ENCODE measurements around the gene SLC26A9.

Gene SLC26A9

DNA sequence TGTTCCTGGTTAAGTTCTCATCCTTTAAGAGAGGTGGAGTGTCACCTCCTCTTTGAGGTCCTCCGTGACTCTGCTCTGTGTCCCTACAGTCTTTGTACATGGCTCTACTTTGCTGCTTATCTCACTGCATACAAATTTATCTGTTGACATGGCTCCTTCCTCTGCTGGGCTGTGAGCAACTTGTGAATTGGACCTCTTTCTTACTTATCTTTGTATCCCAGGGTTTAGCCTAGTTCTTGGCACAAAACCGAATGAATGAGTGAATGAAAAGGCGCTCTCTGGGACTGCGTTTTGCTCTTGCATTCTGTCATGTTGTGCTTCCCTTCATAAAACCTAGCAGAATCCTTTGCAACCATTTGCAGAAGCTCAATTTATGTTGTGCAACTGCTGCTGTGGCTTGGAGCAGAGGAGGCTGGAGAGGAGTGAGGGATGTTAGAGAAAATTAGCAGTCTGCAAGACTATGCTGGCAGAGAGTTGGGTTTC lies 12.4 kb downstream of the SLC26A9 start (continued):
- TF ChIP-seq, protein P1, sequence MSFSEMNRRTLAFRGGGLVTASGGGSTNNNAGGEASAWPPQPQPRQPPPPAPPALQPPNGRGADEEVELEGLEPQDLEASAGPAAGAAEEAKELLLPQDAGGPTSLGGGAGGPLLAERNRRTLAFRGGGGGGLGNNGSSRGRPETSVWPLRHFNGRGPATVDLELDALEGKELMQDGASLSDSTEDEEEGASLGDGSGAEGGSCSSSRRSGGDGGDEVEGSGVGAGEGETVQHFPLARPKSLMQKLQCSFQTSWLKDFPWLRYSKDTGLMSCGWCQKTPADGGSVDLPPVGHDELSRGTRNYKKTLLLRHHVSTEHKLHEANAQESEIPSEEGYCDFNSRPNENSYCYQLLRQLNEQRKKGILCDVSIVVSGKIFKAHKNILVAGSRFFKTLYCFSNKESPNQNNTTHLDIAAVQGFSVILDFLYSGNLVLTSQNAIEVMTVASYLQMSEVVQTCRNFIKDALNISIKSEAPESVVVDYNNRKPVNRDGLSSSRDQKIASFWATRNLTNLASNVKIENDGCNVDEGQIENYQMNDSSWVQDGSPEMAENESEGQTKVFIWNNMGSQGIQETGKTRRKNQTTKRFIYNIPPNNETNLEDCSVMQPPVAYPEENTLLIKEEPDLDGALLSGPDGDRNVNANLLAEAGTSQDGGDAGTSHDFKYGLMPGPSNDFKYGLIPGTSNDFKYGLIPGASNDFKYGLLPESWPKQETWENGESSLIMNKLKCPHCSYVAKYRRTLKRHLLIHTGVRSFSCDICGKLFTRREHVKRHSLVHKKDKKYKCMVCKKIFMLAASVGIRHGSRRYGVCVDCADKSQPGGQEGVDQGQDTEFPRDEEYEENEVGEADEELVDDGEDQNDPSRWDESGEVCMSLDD (tag by site-specific recombination; IDR thresholded peaks at IDR 0.05) = no peak
- TF ChIP-seq KLF1 (tag by site-specific recombination; IDR thresholded peaks at IDR 0.05) (no peak), ZNF571 (tag by site-specific recombination; IDR thresholded peaks at IDR 0.05) (no peak), MZF1 (tag by site-specific recombination; IDR thresholded peaks at IDR 0.05; ENCODE audit: borderline replicate concordance) (no peak), ZSCAN30 (tag by site-specific recombination; IDR thresholded peaks at IDR 0.05) (no peak), ZNF626 (tag by site-specific recombination; IDR thresholded peaks at IDR 0.05) (no peak)
- TF ChIP-seq, protein P2, sequence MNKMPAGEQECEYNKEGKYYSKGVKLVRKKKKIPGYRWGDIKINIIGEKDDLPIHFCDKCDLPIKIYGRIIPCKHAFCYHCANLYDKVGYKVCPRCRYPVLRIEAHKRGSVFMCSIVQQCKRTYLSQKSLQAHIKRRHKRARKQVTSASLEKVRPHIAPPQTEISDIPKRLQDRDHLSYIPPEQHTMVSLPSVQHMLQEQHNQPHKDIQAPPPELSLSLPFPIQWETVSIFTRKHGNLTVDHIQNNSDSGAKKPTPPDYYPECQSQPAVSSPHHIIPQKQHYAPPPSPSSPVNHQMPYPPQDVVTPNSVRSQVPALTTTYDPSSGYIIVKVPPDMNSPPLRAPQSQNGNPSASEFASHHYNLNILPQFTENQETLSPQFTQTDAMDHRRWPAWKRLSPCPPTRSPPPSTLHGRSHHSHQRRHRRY (tag by site-specific recombination; IDR thresholded peaks at IDR 0.05) = no peak
- TF ChIP-seq, protein P3, sequence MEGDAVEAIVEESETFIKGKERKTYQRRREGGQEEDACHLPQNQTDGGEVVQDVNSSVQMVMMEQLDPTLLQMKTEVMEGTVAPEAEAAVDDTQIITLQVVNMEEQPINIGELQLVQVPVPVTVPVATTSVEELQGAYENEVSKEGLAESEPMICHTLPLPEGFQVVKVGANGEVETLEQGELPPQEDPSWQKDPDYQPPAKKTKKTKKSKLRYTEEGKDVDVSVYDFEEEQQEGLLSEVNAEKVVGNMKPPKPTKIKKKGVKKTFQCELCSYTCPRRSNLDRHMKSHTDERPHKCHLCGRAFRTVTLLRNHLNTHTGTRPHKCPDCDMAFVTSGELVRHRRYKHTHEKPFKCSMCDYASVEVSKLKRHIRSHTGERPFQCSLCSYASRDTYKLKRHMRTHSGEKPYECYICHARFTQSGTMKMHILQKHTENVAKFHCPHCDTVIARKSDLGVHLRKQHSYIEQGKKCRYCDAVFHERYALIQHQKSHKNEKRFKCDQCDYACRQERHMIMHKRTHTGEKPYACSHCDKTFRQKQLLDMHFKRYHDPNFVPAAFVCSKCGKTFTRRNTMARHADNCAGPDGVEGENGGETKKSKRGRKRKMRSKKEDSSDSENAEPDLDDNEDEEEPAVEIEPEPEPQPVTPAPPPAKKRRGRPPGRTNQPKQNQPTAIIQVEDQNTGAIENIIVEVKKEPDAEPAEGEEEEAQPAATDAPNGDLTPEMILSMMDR (tag by site-specific recombination; IDR thresholded peaks at IDR 0.05) = no peak
- TF ChIP-seq, protein P4, sequence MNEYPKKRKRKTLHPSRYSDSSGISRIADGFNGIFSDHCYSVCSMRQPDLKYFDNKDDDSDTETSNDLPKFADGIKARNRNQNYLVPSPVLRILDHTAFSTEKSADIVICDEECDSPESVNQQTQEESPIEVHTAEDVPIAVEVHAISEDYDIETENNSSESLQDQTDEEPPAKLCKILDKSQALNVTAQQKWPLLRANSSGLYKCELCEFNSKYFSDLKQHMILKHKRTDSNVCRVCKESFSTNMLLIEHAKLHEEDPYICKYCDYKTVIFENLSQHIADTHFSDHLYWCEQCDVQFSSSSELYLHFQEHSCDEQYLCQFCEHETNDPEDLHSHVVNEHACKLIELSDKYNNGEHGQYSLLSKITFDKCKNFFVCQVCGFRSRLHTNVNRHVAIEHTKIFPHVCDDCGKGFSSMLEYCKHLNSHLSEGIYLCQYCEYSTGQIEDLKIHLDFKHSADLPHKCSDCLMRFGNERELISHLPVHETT (tag by site-specific recombination; IDR thresholded peaks at IDR 0.05) = no peak
- TF ChIP-seq, protein P5, sequence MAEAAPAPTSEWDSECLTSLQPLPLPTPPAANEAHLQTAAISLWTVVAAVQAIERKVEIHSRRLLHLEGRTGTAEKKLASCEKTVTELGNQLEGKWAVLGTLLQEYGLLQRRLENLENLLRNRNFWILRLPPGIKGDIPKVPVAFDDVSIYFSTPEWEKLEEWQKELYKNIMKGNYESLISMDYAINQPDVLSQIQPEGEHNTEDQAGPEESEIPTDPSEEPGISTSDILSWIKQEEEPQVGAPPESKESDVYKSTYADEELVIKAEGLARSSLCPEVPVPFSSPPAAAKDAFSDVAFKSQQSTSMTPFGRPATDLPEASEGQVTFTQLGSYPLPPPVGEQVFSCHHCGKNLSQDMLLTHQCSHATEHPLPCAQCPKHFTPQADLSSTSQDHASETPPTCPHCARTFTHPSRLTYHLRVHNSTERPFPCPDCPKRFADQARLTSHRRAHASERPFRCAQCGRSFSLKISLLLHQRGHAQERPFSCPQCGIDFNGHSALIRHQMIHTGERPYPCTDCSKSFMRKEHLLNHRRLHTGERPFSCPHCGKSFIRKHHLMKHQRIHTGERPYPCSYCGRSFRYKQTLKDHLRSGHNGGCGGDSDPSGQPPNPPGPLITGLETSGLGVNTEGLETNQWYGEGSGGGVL (tag by site-specific recombination; IDR thresholded peaks at IDR 0.05) = no peak

DNA sequence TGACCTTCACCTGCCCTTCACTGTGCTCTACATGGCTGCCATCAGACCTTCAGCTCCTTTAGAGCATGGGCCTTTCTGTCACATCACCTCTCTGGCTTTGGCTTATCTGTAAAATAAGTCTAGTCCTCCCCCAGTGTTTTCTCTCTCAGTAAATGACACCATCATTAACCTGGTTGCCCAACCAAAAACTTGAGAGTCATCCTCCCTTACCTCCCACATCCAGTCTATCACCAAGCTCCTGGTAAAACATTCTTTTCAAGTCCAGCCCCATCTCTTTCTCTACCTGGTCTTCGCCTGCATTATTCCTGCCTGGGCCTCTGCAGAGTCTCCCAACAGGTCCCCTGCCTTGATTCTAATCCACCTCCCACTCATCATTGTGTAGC lies 13.1 kb downstream of the SLC26A9 start:
- CTCF ChIA-PET = interaction anchor here (0.8 to 2.1 kb wide), 2 partner anchors 12 to 47 kb away, joined by 3 to 12 read pairs; no protein-coding TSS in a partner anchor

DNA sequence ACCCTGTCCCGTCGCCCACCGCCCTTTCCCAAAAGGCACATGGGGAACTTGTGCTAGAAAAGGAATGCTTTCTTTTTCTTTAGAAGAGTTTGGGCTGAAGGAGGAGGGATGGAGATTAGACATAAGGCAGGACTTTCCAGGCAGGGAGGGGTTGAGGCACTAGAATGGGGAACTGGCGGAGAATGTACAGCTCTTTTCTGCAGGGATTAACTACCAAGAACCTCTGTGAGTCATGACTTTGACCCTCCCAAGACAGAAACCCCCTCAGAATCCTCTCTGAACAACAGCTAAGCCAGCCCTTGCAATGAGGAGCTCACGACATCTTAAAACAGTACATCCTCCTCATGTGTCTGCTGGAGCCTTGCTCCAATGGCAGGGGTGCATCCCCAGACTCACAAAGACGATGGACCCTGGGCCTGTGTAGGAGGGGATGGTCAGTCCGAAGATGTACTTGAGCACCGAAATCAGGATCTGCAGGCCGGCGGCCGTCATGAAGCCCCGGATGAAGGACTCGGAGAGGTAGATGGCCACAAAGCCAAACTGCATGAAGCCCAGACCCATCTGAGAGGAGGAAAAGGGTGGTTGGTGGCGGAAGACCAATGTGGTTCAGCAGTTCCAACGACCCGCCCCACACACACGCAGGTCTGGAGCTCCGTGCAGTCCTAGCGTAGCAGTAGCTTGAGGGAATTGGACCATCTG lies 13.6 kb downstream of the SLC26A9 start:
- Histone ChIP-seq H3K4me1 (ENCODE audit: control insufficient read depth, insufficient read depth, low read length) (no peaks in the 10 kb centered on the region), H3K36me3 (ENCODE audit: control insufficient read depth in 2 of 2, insufficient read depth in 1 of 2, low read length in 2 of 2) (no peaks in the 10 kb centered on the region), H3K4me3 (ENCODE audit: low read depth, low read length) (no peak overlapping the region), H3K9me3 (ENCODE audit: control insufficient read depth, insufficient read depth, low read depth, low read length) (no peaks in the 10 kb centered on the region), H3K27ac (ENCODE audit: extremely low read depth, low read depth, low read length) (no peak overlapping the region)
- CTCF ChIA-PET = interaction anchor here (0.6 to 2.1 kb wide), 6 partner anchors 10 to 233 kb away, joined by 3 to 12 read pairs (median 4); no protein-coding TSS in a partner anchor
- POLR2A ChIA-PET = no interaction called here
- no peak for TF ChIP-seq ZNF223 (tag by site-specific recombination; IDR thresholded peaks at IDR 0.05)
- no peak for TF ChIP-seq ZNF174 (tag by site-specific recombination; IDR thresholded peaks at IDR 0.05)
- no peak for TF ChIP-seq KLF10 (tag by site-specific recombination; IDR thresholded peaks at IDR 0.05)
- TF ChIP-seq, protein P6, sequence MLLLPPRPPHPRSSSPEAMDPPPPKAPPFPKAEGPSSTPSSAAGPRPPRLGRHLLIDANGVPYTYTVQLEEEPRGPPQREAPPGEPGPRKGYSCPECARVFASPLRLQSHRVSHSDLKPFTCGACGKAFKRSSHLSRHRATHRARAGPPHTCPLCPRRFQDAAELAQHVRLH (tag by site-specific recombination; IDR thresholded peaks at IDR 0.05) = no peak
- TF ChIP-seq ZNF670 (tag by site-specific recombination; IDR thresholded peaks at IDR 0.05; ENCODE audit: low read depth) = no peak
- TF ChIP-seq ZBTB8A (tag by site-specific recombination; IDR thresholded peaks at IDR 0.05) = no peak
- TF ChIP-seq ZNF629 (tag by site-specific recombination; IDR thresholded peaks at IDR 0.05) = no peak
- TF ChIP-seq ZNF335 (tag by site-specific recombination; conservative IDR thresholded peaks at IDR 0.05) = no peak
- no peak for TF ChIP-seq ZNF302 (tag by site-specific recombination; IDR thresholded peaks at IDR 0.05; ENCODE audit: low read depth)
- no peak for TF ChIP-seq SALL2 (tag by site-specific recombination; IDR thresholded peaks at IDR 0.05; ENCODE audit: borderline replicate concordance)
- TF ChIP-seq ZNF248 (tag by site-specific recombination; IDR thresholded peaks at IDR 0.05) = no peak

More for the DNA sequence above, 13.1 kb downstream of the SLC26A9 start:
- Histone ChIP-seq H3K27ac (ENCODE audit: extremely low read depth, low read depth, low read length) (no peak overlapping the region), H3K4me3 (ENCODE audit: low read depth, low read length) (no peak overlapping the region), H3K36me3 (ENCODE audit: control insufficient read depth in 2 of 2, insufficient read depth in 1 of 2, low read length in 2 of 2) (no peaks in the 10 kb centered on the region), H3K4me1 (ENCODE audit: control insufficient read depth, insufficient read depth, low read length) (no peaks in the 10 kb centered on the region), H3K9me3 (ENCODE audit: control insufficient read depth, insufficient read depth, low read depth, low read length) (no peaks in the 10 kb centered on the region)
- POLR2A ChIA-PET = no interaction called here
- no peak for TF ChIP-seq KLF1 (tag by site-specific recombination; IDR thresholded peaks at IDR 0.05)
- no peak for TF ChIP-seq ZNF112 (tag by site-specific recombination; IDR thresholded peaks at IDR 0.05)
- 0 out of 2 replicates have a peak, but pooled peaks have one; percentile 24 for TF ChIP-seq EGR2 (tag by site-specific recombination; IDR thresholded peaks at IDR 0.05; ENCODE audit: low read depth)
